Peyer's patch (tissue), 4 donors: Measurements from ENCODE around the gene PDLIM1. TPM values are rescaled to one million over a fixed set of nuclear protein-coding genes. Genes with fewer than 3 reads are reported as not detected.
"Not testable (repeated sequence)": the region's sequence is repeated elsewhere in the genome, so short reads cannot be mapped to it uniquely, and the experiment has no call there.

Experiments used
- DNase-seq, 3 donors: peaks; one replicate each; pipeline ENCODE4 v3.0.0-alpha.2; 2017 to 2019
- H3K27ac ChIP-seq, 4 donors: fragments of 200-600 bp; sonication (generic); one replicate each; pipeline ENCODE4 v1.5.1; 2016 to 2019
- H3K27me3 ChIP-seq, 2 donors: fragments of 200-600 bp; sonication (generic); one replicate each; pipeline ENCODE4 v1.5.1; 2019
- H3K36me3 ChIP-seq, 3 donors: fragments of 200-600 bp; sonication (generic); one replicate each; pipeline ENCODE4 v1.5.1; 2016 to 2019
- H3K4me1 ChIP-seq, 4 donors: fragments of 200-600 bp; sonication (generic); one replicate each; pipeline ENCODE4 v1.5.1; 2016 to 2019
- H3K4me3 ChIP-seq, 4 donors: fragments of 200-600 bp; sonication (generic); 1 replicate in 3 of 4; 2 replicates in 1 of 4; pipeline ENCODE4 v1.5.1; 2016 to 2019; ENCODE audit warnings: mild to moderate bottlenecking in 1 of 4
- H3K9me3 ChIP-seq, 4 donors: fragments of 200-600 bp; sonication (generic); one replicate each; pipeline ENCODE4 v1.5.1; 2016 to 2019; ENCODE audit warnings: mild to moderate bottlenecking in 1 of 4
- CTCF ChIP-seq, 6 experiments: fragments of 450-650 bp in 4 of 6; fragments of 200-600 bp in 2 of 6; sonication (generic) in 1 of 6; IDR thresholded peaks; one replicate each; pipeline ENCODE4 v1.5.1; 2017 to 2019; ENCODE audit warnings: antibody characterized with exemption in 6 of 6, mild to moderate bottlenecking in 3 of 6, moderate library complexity in 1 of 6
- POLR2A ChIP-seq, 2 donors: fragments of 450-650 bp; IDR thresholded peaks; one replicate each; pipeline ENCODE4 v1.5.1; 2017; ENCODE audit warnings: antibody characterized with exemption in 2 of 2, mild to moderate bottlenecking in 2 of 2, moderate library complexity in 2 of 2
- total RNA-seq, 4 donors: library from RNA; depleted of rRNA; stranded (reverse); fragments of >200 nt; gene quantifications; one replicate each; pipeline ENCODE4 v1.1.0, GENCODE V29; 2016

Gene PDLIM1
- total RNA-seq, 4 donors from 2014 or later = 180 to 351 (median 240) TPM

GRCh38 chr10:95243318-95243617 is 47.5 kb downstream of the PDLIM1 start:
- TF ChIP-seq POLR2A (IDR thresholded peaks at IDR 0.05) (no peak), CTCF (IDR thresholded peaks at IDR 0.05) (no peak)
- Histone ChIP-seq H3K4me3 (no peak overlapping the region), H3K4me1 (peaks cover 0 to 5% (median 0%) of the 10 kb centered on the region in 4 donors), H3K9me3 (no peaks in the 10 kb centered on the region), H3K27me3 (no peaks in the 10 kb centered on the region), H3K36me3 (peaks cover 0 to 73% (median 0%) of the 10 kb centered on the region in 3 donors), H3K27ac (no peak overlapping the region)
- no peak for DNase-seq

DNA sequence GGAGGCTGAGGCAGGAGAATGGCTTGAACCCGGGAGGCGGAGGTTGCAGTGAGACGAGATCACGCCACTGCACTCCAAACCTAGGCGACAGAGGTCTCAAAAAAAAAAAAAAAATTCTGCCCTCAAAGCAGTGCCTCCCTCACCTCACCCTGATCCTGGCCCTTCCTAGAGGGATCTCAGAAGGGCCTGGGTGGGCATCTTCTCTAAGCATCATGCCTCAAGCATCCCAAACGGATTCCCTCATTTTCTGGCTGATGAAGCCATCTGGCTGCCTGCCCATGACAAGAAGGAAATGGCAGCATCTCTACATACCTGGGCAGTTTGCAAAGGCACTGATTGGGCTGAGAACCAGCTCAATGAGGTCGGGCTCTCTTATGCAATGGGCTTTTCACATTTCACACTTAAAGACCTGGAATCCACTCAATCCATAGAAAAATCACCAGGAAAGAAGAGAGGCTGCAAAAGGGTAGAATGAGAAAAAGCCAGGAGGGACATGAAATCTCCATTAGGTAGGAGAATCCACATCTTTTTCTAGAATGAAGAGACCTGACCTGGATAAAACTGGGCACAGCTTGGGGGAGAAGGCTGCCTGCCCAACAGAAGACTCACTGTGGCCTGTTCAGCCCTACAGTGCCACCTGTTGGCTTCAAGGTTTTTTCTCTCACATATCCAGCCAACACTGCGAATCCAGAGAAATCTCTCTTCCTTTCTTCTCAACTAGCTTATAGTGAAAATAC is 48.1 kb downstream of the PDLIM1 start:
- DNase-seq = no peak
- Histone ChIP-seq H3K27ac (no peak overlapping the region), H3K27me3 (no peaks in the 10 kb centered on the region), H3K9me3 (no peaks in the 10 kb centered on the region), H3K36me3 (peaks cover 0 to 78% (median 0%) of the 10 kb centered on the region in 3 donors), H3K4me3 (no peak overlapping the region), H3K4me1 (peaks cover 0 to 5% (median 0%) of the 10 kb centered on the region in 4 donors)
- TF ChIP-seq CTCF (IDR thresholded peaks at IDR 0.05) = peak in 4 of 6 experiments; percentile 13 to 58 (median 52)
- no peak for TF ChIP-seq POLR2A (IDR thresholded peaks at IDR 0.05)

DNA sequence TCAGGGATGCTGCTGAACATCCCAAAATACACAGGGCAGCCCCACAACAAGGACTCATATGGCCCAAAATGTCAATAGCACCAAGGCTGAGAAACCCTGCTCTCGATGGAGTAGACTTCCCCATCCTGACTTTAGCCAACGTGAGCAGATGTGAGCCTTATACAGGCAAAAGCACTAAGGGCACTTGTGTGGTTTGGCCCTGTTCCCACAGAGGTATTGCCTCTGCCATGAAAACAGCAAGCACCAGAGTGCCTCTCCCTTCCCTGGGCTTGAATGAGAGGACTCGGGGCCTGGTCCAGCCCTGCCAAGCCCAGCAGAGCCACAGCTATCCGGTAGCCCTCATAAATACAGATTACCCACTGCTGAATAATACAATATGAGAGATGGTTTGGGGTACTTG is 49.3 kb downstream of the PDLIM1 start:
- H3K27me3 ChIP-seq = no peaks in the 10 kb centered on the region
- no peaks in the 10 kb centered on the region for H3K9me3 ChIP-seq
- TF ChIP-seq CTCF (IDR thresholded peaks at IDR 0.05) (no peak), POLR2A (IDR thresholded peaks at IDR 0.05) (no peak)
- no peak for DNase-seq
- no peak overlapping the region for H3K27ac ChIP-seq
- H3K4me1 ChIP-seq = no peaks in the 10 kb centered on the region
- H3K4me3 ChIP-seq = no peak overlapping the region
- H3K36me3 ChIP-seq = peaks cover 0 to 83% (median 0%) of the 10 kb centered on the region in 3 donors

- TF ChIP-seq POLR2A (IDR thresholded peaks at IDR 0.05) (no peak), CTCF (IDR thresholded peaks at IDR 0.05) (no peak)
- Histone ChIP-seq H3K36me3 (peaks cover 0 to 80% (median 0%) of the 10 kb centered on the region in 3 donors), H3K4me3 (no peak overlapping the region), H3K27ac (no peak overlapping the region), H3K27me3 (no peaks in the 10 kb centered on the region), H3K9me3 (no peaks in the 10 kb centered on the region), H3K4me1 (no peaks in the 10 kb centered on the region)
- no peak for DNase-seq
Measured at GRCh38 chr10:95240811-95241210, 50.0 kb downstream of the PDLIM1 start.

DNA sequence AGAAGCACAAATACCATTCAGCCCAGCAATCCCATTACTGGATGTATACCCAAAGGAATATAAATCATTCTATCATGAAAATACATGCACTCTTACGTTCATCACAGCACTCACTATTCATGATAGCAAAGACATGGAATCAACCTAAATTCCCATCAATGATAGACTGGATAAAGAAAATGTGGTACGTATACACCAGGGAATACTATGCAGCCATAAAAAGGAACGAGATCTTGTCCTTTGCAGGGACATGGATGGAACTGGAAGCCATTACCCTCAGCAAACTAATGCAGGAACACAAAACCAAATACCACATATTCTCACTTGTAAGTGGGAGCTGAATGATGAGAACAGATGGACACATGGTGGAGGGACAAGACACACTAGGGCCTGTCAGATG is 50.7 kb downstream of the PDLIM1 start:
- H3K9me3 ChIP-seq, H3K27ac ChIP-seq: not testable (repeated sequence)

DNA sequence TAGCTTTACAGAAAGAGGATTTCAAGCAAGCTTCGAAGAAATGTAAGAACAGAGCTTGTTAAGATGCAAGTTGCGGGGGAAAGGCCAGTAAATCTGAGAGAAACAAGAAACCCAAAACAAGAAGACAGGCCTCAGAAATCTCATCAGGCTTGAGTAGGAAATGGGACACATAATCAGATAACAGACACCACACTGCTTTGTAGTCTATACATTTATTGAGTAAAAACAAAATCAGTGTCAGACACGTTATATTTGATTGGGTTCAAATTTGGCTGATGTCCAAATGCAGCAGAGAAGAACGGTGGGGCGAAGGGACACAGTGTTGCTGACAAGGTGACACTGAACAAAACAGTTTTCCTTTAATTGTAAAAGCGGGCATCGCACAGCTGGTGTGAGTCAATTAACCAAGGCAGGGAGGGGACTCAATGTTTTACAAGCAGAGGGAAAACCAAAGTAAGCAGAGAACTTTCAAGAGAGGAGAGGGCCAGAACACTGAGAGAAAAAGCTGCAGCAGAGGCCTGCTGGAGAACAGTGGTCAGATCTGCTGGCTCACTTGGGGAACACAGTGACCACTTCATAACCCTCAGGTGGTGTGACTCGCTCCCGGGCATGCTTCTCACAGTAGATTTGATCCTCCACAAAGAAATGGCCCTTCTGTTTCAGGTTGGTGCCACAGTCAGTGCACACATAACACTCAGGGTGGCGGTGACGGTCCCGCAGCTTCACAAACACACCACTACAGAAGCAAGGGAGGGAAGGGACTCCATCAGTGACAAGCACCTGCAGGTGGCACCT is 53.2 kb downstream of the PDLIM1 start:
- H3K36me3 ChIP-seq = peaks cover 0 to 71% (median 0%) of the 10 kb centered on the region in 3 donors
- no peaks in the 10 kb centered on the region for H3K9me3 ChIP-seq
- no peak for DNase-seq
- no peak overlapping the region for H3K4me3 ChIP-seq
- no peak overlapping the region for H3K27ac ChIP-seq
- no peaks in the 10 kb centered on the region for H3K4me1 ChIP-seq
- TF ChIP-seq CTCF (IDR thresholded peaks at IDR 0.05) = no peak
- no peak for TF ChIP-seq POLR2A (IDR thresholded peaks at IDR 0.05)
- H3K27me3 ChIP-seq = no peaks in the 10 kb centered on the region

More for the DNA sequence above, 50.7 kb downstream of the PDLIM1 start:
- not testable (repeated sequence) for DNase-seq, H3K27me3 ChIP-seq, H3K4me1 ChIP-seq, H3K4me3 ChIP-seq
- H3K36me3 ChIP-seq = peaks cover 0 to 74% (median 0%) of the 10 kb centered on the region in 3 donors
